Tibial nerve (tissue), 4 donors: ENCODE data around the gene RNF144B. TPM values are rescaled to one million over a fixed set of nuclear protein-coding genes. Genes with fewer than 3 reads are reported as not detected.

Source experiments
- DNase-seq, 2 donors: peaks; one replicate each; pipeline ENCODE4 v3.0.0-alpha.2; 2019; ENCODE audit warnings: low spot score in 2 of 2
- H3K27ac ChIP-seq, 4 donors: fragments of 200-600 bp; sonication (generic) in 3 of 4; one replicate each; pipeline ENCODE4 v1.5.1; 2017 to 2019; ENCODE audit warnings: mild to moderate bottlenecking in 1 of 4
- H3K27me3 ChIP-seq, 2 donors: fragments of 200-600 bp; sonication (generic) in 1 of 2; one replicate each; pipeline versions ENCODE4 v1.5.1 to v1.6.0; 2017 to 2019
- H3K36me3 ChIP-seq, 3 donors: fragments of 200-600 bp; sonication (generic); one replicate each; pipeline ENCODE4 v1.5.1; 2018 to 2019
- H3K4me1 ChIP-seq, 4 donors: fragments of 200-600 bp; sonication (generic) in 3 of 4; one replicate each; pipeline ENCODE4 v1.5.1; 2017 to 2019
- H3K4me3 ChIP-seq, 4 donors: fragments of 200-600 bp; sonication (generic) in 3 of 4; one replicate each; pipeline ENCODE4 v1.5.1; 2017 to 2019; ENCODE audit warnings: mild to moderate bottlenecking in 1 of 4, moderate library complexity in 1 of 4
- H3K9me3 ChIP-seq, 4 donors: fragments of 200-600 bp; sonication (generic) in 3 of 4; one replicate each; pipeline ENCODE4 v1.5.1; 2017 to 2019
- CTCF ChIP-seq, 5 experiments: fragments of 200-600 bp in 3 of 5; fragments of 450-650 bp in 2 of 5; sonication (generic) in 3 of 5; IDR thresholded peaks; one replicate each; pipeline ENCODE4 v1.5.1; 2016 to 2019; ENCODE audit warnings: antibody characterized with exemption in 5 of 5, mild to moderate bottlenecking in 3 of 5, moderate library complexity in 2 of 5
- EP300 ChIP-seq, 2 donors: sonication (generic); formaldehyde crosslinking; IDR thresholded peaks; one replicate each; pipeline ENCODE4 v1.6.1; 2017; ENCODE audit warnings: antibody characterized with exemption in 2 of 2, mild to moderate bottlenecking in 1 of 2
- POLR2A ChIP-seq, 2 donors: fragments of 450-650 bp; IDR thresholded peaks; one replicate each; pipeline ENCODE4 v1.6.1; 2017; ENCODE audit warnings: antibody characterized with exemption in 2 of 2, mild to moderate bottlenecking in 2 of 2, moderate library complexity in 2 of 2
- WGBS, 2 donors: methylation state at CpG; one replicate each; pipeline ENCODE4 v1.1.5; 2018; 5-methylcytosine and 5-hydroxymethylcytosine counted together
- total RNA-seq, 4 donors: library from RNA; depleted of rRNA; stranded (reverse); fragments of >200 nt; gene quantifications; one replicate each; pipeline ENCODE4 v1.1.0, GENCODE V29; 2016

Gene RNF144B
- total RNA-seq, 4 donors from 2014 or later, result 6.5 to 15.5 (median 13.6) TPM

DNA sequence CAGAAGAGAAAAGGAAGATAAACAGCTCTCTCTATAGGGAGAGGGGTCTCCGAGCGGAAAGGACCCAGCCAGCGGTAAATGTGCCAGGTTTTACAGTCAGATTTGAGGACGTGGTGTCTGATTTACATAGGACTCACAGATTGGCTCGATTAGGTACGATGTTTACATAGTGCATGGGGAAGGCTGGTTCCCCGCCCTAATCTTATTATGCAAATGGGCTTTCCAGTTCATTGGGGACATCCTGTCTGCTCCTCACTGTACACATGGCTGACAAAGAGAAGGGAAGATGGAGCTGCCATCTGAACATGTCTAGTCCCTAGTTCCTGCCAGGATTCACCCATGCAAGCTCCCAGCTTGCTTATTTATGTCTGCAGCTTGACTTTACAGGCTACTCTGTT is 119.9 kb downstream of the RNF144B start:
- no peak for TF ChIP-seq CTCF (IDR thresholded peaks at IDR 0.05)
- TF ChIP-seq POLR2A (IDR thresholded peaks at IDR 0.05), result no peak
- no peak for TF ChIP-seq EP300 (IDR thresholded peaks at IDR 0.05)
- no peak for DNase-seq
- Histone ChIP-seq H3K36me3 (no peaks in the 10 kb centered on the region), H3K4me3 (no peak overlapping the region), H3K4me1 (peaks cover 0 to 4% (median 0%) of the 10 kb centered on the region in 4 donors), H3K27ac (no peak overlapping the region), H3K27me3 (no peaks in the 10 kb centered on the region), H3K9me3 (no peaks in the 10 kb centered on the region)
- 77 to 88% methylated on average over 7 of the region's 7 CpGs for WGBS, 2 donors

DNA sequence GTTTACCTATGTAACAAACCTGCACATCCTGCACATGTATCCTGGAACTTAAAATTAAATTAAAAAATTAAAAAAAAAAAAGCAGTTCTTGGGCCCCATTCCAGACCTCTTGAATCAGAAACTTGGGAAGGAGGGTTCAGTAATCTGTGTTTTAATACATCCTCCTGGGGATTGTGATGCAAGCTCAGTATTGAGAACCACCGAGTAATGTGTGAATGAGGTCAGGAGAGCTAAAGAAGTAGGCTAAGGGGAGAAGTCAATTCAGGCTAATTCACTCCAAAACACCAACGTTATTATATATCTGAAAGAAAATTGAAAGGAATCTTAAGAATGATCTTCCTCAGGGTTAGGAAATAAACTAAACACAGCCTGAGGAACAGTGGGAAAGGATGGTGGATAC is 120.4 kb downstream of the RNF144B start:
- WGBS, 2 donors, result 29 to 42% methylated on average over 2 of the region's 2 CpGs
- TF ChIP-seq CTCF (IDR thresholded peaks at IDR 0.05), result no peak
- no peak for TF ChIP-seq EP300 (IDR thresholded peaks at IDR 0.05)
- TF ChIP-seq POLR2A (IDR thresholded peaks at IDR 0.05), result no peak
- Histone ChIP-seq H3K4me1 (peaks cover 0 to 4% (median 0%) of the 10 kb centered on the region in 4 donors), H3K4me3 (no peak overlapping the region), H3K27ac (no peak overlapping the region), H3K9me3 (no peaks in the 10 kb centered on the region), H3K27me3 (no peaks in the 10 kb centered on the region), H3K36me3 (no peaks in the 10 kb centered on the region)
- DNase-seq, result no peak

DNA sequence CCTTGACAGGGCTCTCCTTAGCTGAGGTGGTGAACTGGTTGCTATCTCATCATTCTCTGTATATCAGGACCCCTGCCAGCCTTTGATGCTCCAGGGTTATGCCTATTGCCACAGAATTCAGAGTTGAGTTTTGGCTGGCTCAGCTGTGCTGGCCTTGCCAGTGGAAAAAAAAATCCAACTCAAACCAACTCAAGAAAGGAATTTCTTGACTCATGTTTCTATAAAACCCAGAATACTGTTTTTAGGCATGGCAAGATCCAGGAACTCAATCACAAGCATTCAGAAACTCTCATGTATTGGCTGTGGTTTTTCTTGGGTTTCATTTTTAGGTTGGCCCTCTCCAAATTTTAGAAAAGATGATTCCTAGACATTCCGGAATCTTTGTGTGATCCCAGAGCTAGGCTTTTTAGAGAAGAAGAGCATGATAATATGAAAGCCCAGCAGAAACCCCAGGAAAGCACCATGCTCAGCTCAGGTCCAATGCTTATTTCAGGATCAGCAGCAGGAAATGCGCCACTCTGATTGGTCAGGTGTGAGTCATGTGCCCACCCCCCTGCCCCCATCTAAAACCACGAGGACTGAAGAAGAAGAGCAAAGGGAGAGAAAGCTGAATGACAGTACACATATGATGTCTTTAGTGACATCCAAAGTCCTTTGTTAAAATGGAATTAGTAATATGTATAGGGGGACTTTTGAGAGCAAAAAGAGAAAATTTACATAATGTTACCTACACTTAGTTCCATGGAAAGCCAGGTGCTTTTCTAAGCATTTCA is 122.9 kb downstream of the RNF144B start:
- Histone ChIP-seq H3K36me3 (no peaks in the 10 kb centered on the region), H3K27ac (no peak overlapping the region), H3K4me1 (no peaks in the 10 kb centered on the region), H3K9me3 (no peaks in the 10 kb centered on the region), H3K27me3 (no peaks in the 10 kb centered on the region), H3K4me3 (no peak overlapping the region)
- WGBS, 2 donors, result 77 to 80% methylated on average over 3 of the region's 3 CpGs
- TF ChIP-seq POLR2A (IDR thresholded peaks at IDR 0.05) (no peak), EP300 (IDR thresholded peaks at IDR 0.05) (no peak), CTCF (IDR thresholded peaks at IDR 0.05) (no peak)
- no peak for DNase-seq

DNA sequence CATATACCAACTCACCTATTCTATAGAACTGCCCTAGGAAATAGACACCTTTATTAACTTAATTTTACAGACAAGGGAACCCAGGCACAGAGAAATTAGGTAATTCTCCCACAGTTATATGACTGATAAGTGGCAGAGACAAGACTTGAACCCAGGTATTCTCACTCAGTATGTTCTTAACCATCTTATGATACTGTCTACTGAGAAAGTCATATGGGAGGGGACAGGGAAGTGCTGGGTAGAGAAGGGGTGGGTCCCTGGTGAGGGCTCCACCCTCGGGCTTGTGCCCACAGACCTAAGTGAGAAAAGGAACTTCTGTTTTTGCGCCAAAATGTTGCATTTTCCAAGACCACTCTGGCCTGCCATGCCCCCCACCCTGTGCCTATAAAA is 123.5 kb downstream of the RNF144B start:
- no peak for TF ChIP-seq EP300 (IDR thresholded peaks at IDR 0.05)
- no peak for TF ChIP-seq POLR2A (IDR thresholded peaks at IDR 0.05)
- TF ChIP-seq CTCF (IDR thresholded peaks at IDR 0.05), result no peak
- Histone ChIP-seq H3K4me1 (no peaks in the 10 kb centered on the region), H3K36me3 (no peaks in the 10 kb centered on the region), H3K27ac (no peak overlapping the region), H3K9me3 (no peaks in the 10 kb centered on the region), H3K27me3 (no peaks in the 10 kb centered on the region), H3K4me3 (no peak overlapping the region)
- 86 to 91% methylated on average over 2 of the region's 2 CpGs for WGBS, 2 donors
- DNase-seq, result no peak

DNA sequence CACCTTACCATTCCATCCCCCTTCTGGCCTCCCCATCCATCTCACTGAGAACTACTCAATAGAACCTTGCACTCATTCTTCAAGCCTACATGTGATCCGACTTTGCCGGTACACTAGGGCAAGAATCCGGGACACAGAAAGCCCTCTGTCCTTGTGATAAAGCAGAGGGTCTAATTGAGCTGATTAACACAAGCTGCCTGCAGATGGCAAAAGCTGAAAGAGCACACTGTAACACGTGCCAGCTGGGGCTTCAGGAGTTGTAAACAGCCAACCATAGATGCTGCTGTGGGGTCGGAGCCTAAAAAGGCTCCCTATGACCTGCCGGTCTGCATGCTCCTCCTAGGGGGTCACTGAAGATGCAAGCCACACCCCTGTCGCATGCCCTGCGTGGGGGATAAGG is 124.1 kb downstream of the RNF144B start:
- 51 to 58% methylated on average over 8 of the region's 8 CpGs for whole genome bisulfite sequencing, 2 donors
- H3K4me3 ChIP-seq, result no peak overlapping the region
- H3K4me1 ChIP-seq, result no peaks in the 10 kb centered on the region
- H3K36me3 ChIP-seq, result no peaks in the 10 kb centered on the region
- no peak overlapping the region for H3K27ac ChIP-seq
- H3K9me3 ChIP-seq, result no peaks in the 10 kb centered on the region
- DNase-seq, result no peak
- TF ChIP-seq EP300 (IDR thresholded peaks at IDR 0.05), result no peak
- no peaks in the 10 kb centered on the region for H3K27me3 ChIP-seq
